ENCODE results near the gene ECEL1.
A peak's percentile ranks its signal among the peaks of the same experiment; 100 is the strongest.
"Not testable (repeated sequence)": the region's sequence is repeated elsewhere in the genome, so short reads cannot be mapped to it uniquely, and the experiment has no call there.

The ECEL1 gene

DNA sequence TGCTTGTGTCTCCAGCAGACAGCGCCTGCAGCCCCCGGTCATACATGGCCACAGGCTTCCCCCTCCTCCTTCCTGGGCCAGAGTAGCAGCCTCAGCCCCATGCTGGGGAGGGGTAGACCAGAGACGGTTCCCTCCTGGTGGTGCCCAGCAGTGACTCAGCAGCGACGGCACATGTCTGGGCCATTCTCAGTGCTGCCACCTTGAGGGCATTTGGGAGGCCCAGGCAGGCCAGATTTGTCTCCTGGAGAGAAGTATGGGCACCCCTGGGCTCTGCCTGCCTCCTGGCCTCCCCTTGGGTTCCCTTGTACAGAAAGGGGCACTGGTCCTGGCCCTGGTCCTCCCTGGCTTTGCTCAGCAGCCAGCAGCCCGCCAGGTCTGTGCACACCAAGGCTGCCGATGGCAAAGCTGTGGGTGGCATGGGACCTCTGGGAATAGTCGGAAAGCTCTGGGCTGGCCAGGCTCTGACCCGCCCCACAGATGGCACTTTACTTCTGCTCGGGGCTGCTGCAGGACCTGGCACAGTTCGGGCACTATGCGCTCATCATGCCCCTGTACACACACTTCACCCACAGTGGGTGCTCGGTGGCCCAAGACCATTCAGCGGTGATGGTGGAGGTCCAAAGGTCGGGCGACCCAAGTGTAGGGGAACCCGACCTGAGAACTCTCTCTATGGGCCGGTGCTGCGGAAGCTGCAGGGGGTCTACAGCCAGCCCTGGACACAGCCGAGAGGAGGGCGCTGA lies 43.1 kb downstream of the ECEL1 start:
- in situ Hi-C loops (cut with HindIII; ENCODE audit: low sequenced_read_pairs) = no loop called here
- DNase-seq (ENCODE audit: low read depth, low spot score) = peak; percentile 34
- TF ChIP-seq CTCF (IDR thresholded peaks at IDR 0.05; ENCODE audit: low read depth, low read length) = peak; percentile 78
- H3K4me3 ChIP-seq (ENCODE audit: low read depth, low read length) = no peak overlapping the region

DNA sequence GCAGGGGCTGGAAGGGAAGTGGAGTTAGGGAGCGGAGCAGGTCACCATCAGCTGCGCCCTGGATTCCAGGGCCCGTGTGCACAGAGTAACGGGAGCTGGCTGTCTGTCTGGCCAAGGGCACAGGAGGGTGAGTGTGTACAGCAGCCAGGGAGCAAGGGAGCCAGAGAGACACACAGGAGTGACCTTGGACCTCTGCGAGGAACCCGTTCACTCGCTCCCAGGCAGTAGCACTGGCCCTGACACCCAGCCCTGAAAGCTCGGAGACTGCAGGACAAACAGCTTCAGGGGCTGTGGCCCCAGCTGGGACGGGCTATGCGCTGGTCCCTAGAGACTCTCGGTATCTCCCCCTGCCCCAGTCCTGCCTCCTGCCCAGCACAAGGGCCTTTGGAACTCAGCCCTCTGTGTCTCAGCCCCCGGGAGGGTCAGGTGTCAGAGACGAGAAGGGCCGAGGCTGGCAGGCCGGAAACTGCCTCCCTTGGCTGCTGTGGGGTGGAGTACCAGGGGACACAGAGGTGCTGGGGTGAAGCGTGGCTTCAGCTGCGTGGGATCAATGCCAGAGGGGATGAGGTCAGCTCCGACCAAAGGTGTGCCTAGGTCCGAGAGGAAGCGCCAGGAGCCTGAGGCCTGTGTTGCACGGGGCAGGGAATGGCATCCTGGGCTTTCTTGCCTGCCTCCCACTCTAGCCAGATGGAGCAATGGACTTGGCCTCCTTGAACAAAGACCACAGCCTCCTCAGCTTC lies 43.8 kb downstream of the ECEL1 start:
- DNase-seq (ENCODE audit: low read depth, low spot score); H3K4me3 ChIP-seq (ENCODE audit: low read depth, low read length); in situ Hi-C loops (cut with HindIII; ENCODE audit: low sequenced_read_pairs): not testable (repeated sequence)

- H3K4me3 ChIP-seq (ENCODE audit: low read depth, low read length); in situ Hi-C loops (cut with HindIII; ENCODE audit: low sequenced_read_pairs); DNase-seq (ENCODE audit: low read depth, low spot score): not testable (repeated sequence)
These were observed 44.6 kb downstream of the ECEL1 start for GRCh38 chr2:232443047-232443446.

- in situ Hi-C loops (cut with HindIII; ENCODE audit: low sequenced_read_pairs); H3K4me3 ChIP-seq (ENCODE audit: low read depth, low read length); DNase-seq (ENCODE audit: low read depth, low spot score): not testable (repeated sequence)
These were observed 45.2 kb downstream of the ECEL1 start for GRCh38 chr2:232442431-232442830.

GRCh38 chr2:232441922-232442321 lies 45.7 kb downstream of the ECEL1 start:
- H3K4me3 ChIP-seq (ENCODE audit: low read depth, low read length); in situ Hi-C loops (cut with HindIII; ENCODE audit: low sequenced_read_pairs); DNase-seq (ENCODE audit: low read depth, low spot score): not testable (repeated sequence)

GRCh38 chr2:232441147-232441651 lies 46.4 kb downstream of the ECEL1 start:
- H3K4me3 ChIP-seq (ENCODE audit: low read depth, low read length) = no peak overlapping the region
- in situ Hi-C loops (cut with HindIII; ENCODE audit: low sequenced_read_pairs) = no loop called here
- no peak for DNase-seq (ENCODE audit: low read depth, low spot score)
- TF ChIP-seq CTCF (IDR thresholded peaks at IDR 0.05; ENCODE audit: low read depth, low read length) = no peak

GRCh38 chr2:232440220-232441018 lies 47.2 kb downstream of the ECEL1 start:
- peak; percentile 88 for TF ChIP-seq CTCF (IDR thresholded peaks at IDR 0.05; ENCODE audit: low read depth, low read length)

DNA sequence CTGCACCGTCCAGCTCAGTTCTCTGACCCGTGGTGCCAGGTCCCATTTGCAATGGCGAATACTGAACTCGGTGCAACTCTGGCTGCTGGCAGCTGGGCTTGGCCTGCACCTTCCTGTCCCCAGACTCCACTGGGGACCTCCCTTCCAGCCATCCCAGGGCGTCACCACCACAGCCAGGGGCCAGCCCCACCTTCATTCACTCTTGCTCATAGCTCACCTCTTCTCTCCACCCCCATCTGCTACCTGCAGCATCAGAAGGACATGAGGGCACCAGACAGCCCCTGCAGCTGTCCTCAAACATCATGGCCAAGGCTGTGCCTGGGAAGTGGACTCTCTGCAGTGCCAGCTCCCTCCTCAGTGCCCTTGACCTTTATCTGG lies 47.9 kb downstream of the ECEL1 start:
- in situ Hi-C loops (cut with HindIII; ENCODE audit: low sequenced_read_pairs) = no loop called here
- DNase-seq (ENCODE audit: low read depth, low spot score) = no peak
- H3K4me3 ChIP-seq (ENCODE audit: low read depth, low read length) = no peak overlapping the region
- TF ChIP-seq CTCF (IDR thresholded peaks at IDR 0.05; ENCODE audit: low read depth, low read length) = peak; percentile 13

More at GRCh38 chr2:232440220-232441018, 47.2 kb downstream of the ECEL1 start:
- H3K4me3 ChIP-seq (ENCODE audit: low read depth, low read length); in situ Hi-C loops (cut with HindIII; ENCODE audit: low sequenced_read_pairs): not testable (repeated sequence)
- peak; percentile 47 for DNase-seq (ENCODE audit: low read depth, low spot score)

Measured in astrocyte of the spinal cord (primary cell).